NCI-H187 treated with DMSO at 0.1 percent for 48 hours (cell line): ENCODE data around the gene U2SURP.

Experiments used
- DNase-seq: peaks from one replicate; lab custom pipeline; 2025; lab: John Stamatoyannopoulos, UW

U2SURP gene

DNA sequence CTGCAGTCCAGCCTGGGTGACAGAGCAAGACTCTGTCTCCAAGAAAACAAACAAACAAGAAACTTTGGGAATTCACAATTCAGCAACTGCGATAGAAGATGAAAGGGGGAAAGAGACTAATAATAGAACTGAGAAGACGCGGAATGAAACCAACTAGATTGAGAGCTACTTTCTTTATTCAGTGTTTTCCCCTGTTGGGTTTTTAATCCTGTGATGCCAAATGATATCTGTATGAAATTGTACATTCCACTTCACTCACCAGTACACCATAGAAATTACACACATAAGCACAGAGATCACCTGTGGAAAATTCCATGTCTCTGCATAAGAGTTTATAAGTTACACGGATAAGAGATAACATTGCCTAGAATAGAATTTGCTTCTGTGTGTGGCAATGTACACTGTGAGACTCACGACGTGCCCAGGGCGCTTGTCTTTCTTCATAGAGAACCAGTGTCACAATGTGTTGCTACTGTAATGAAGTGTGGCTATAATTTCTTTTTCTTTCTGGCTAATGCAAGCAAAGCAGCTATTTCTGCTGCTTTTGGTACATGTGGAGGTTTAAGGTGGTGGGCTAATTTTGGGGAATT is 100.5 kb downstream of the U2SURP start:
- no peak for DNase-seq

DNA sequence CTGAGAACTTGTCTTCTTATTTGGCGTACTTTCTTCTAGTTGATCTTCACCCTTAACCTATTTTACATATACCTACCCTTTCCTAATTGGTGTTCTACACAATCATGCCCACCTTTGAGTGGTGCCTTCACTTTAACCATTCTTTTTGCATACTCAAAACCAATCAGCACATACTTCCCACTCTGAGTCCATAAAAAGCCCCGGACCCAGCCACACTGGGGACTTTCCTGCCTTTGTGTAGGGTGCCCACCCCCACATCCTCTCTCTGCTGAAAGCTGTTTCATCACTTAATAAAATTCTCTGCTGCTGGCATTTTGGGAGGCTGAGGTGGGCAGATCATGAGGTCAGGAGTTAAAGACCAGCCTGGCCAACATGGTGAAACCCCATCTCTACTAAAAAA is 102.3 kb downstream of the U2SURP start:
- no peak for DNase-seq

GRCh38 chr3:143105170-143105569 is 103.8 kb downstream of the U2SURP start:
- DNase-seq: no peak

DNA sequence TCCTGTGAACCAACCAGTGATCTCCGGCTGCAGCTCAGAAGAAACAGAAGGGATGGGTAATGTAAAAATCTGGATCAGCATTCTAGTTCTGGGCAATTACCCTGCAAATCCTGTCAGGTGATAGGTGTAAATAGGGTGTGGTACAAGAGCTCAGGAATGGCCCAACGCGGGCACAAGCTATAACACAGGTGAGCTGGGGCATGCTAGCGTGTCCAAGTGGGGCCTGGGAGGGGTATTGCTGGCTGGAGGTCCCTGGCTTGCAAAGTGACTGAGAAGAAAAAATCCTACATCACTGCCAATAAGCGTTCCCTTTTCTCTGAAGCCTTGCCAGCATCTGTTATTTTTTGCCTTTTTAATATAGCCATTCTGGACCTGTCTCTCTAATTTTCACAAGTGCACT is 108.5 kb downstream of the U2SURP start:
- DNase-seq: no peak
